ENCODE data around the gene HNF1B. TPM values are rescaled to one million over a fixed set of nuclear protein-coding genes. Genes with fewer than 3 reads are reported as not detected.

The HNF1B gene
- total RNA-seq, 6 experiments from 2014 or later, result 5.2 to 7.0 (median 5.7) TPM

- H3K27ac ChIP-seq, result no peak overlapping the region
- H3K9me3 ChIP-seq, result no peaks in the 10 kb centered on the region
- intact Hi-C loops (cut with DNase I), result no loop called here
- TF ChIP-seq POLR2A (IDR thresholded peaks at IDR 0.05) (no peak), CTCF (IDR thresholded peaks at IDR 0.05) (no peak)
- ATAC-seq (no peak), DNase-seq (no peak)
- no peak overlapping the region for H3K4me3 ChIP-seq
- 96% methylated on average over 2 of the region's 4 CpGs for WGBS (ENCODE audit: insufficient coverage, low coverage, low lambda C conversion rate, missing lambda C conversion rate)
- H3K4me1 ChIP-seq, result peaks cover 0 to 30% (median 13%) of the 10 kb centered on the region in 4 donors
- no peaks in the 10 kb centered on the region for H3K27me3 ChIP-seq
- H3K36me3 ChIP-seq, result no peaks in the 10 kb centered on the region
These were observed 25.0 kb downstream of the HNF1B start for GRCh38 chr17:37719866-37720265.

- intact Hi-C loops (cut with DNase I), result no loop called here
- H3K36me3 ChIP-seq, result no peaks in the 10 kb centered on the region
- peaks cover 0 to 41% (median 19%) of the 10 kb centered on the region in 4 donors for H3K4me1 ChIP-seq
- ATAC-seq (peak in 3 of 4 donors; percentile 6 to 52 (median 15)), DNase-seq (no peak)
- no peaks in the 10 kb centered on the region for H3K27me3 ChIP-seq
- WGBS (ENCODE audit: insufficient coverage, low coverage, low lambda C conversion rate, missing lambda C conversion rate), result 40% methylated on average over 1 of the region's 3 CpGs
- no peak for TF ChIP-seq CTCF (IDR thresholded peaks at IDR 0.05)
- TF ChIP-seq POLR2A (IDR thresholded peaks at IDR 0.05), result no peak
- peak overlapping the region; percentile 29 to 78 (median 69) for H3K27ac ChIP-seq
- H3K4me3 ChIP-seq, result no peak overlapping the region
- no peaks in the 10 kb centered on the region for H3K9me3 ChIP-seq
These were observed 26.4 kb downstream of the HNF1B start for GRCh38 chr17:37718324-37719048.

GRCh38 chr17:37717627-37718323, 27.1 kb downstream of the HNF1B start:
- H3K4me1 ChIP-seq, result peaks cover 0 to 44% (median 21%) of the 10 kb centered on the region in 4 donors
- ATAC-seq, result no peak

GRCh38 chr17:37714897-37715296, 30.0 kb downstream of the HNF1B start:
- Histone ChIP-seq H3K4me3 (no peak overlapping the region), H3K9me3 (no peaks in the 10 kb centered on the region), H3K27me3 (no peaks in the 10 kb centered on the region), H3K4me1 (peaks cover 0 to 67% (median 29%) of the 10 kb centered on the region in 4 donors), H3K27ac (no peak overlapping the region), H3K36me3 (no peaks in the 10 kb centered on the region)
- WGBS (ENCODE audit: insufficient coverage, low coverage, low lambda C conversion rate, missing lambda C conversion rate), result 57% methylated on average over 4 of the region's 4 CpGs
- TF ChIP-seq POLR2A (IDR thresholded peaks at IDR 0.05), result no peak
- DNase-seq (no peak), ATAC-seq (no peak)
- intact Hi-C loops (cut with DNase I), result no loop called here

More at GRCh38 chr17:37717627-37718323, 27.1 kb downstream of the HNF1B start:
- Histone ChIP-seq H3K4me3 (no peak overlapping the region), H3K9me3 (no peaks in the 10 kb centered on the region), H3K27ac (peak overlapping the region; percentile 69 to 79 (median 78)), H3K36me3 (no peaks in the 10 kb centered on the region), H3K27me3 (no peaks in the 10 kb centered on the region)
- WGBS (ENCODE audit: insufficient coverage, low coverage, low lambda C conversion rate, missing lambda C conversion rate), result 60% methylated on average over 3 of the region's 3 CpGs
- intact Hi-C loops (cut with DNase I), result no loop called here
- TF ChIP-seq POLR2A (IDR thresholded peaks at IDR 0.05) (no peak), CTCF (IDR thresholded peaks at IDR 0.05) (no peak)
- DNase-seq, result no peak

GRCh38 chr17:37713624-37714023, 31.2 kb downstream of the HNF1B start:
- WGBS (ENCODE audit: insufficient coverage, low coverage, low lambda C conversion rate, missing lambda C conversion rate), result 0% methylated on average over 1 of the region's 4 CpGs
- Histone ChIP-seq H3K27ac (peak overlapping the region; percentile 45 to 97 (median 46)), H3K4me1 (peaks cover 0 to 76% (median 34%) of the 10 kb centered on the region in 4 donors), H3K4me3 (no peak overlapping the region), H3K36me3 (no peaks in the 10 kb centered on the region), H3K27me3 (no peaks in the 10 kb centered on the region), H3K9me3 (no peaks in the 10 kb centered on the region)
- peak in 2 of 3 donors; percentile 28 to 51 for DNase-seq
- peak in 3 of 4 donors; percentile 3 to 5 (median 4) for ATAC-seq
- intact Hi-C loops (cut with DNase I), result no loop called here
- TF ChIP-seq CTCF (IDR thresholded peaks at IDR 0.05), result no peak
- TF ChIP-seq POLR2A (IDR thresholded peaks at IDR 0.05), result no peak

Measured in right lobe of liver (tissue), 6 donors.